Germinal center (tissue), 1 donor: ENCODE data around the gene GNG12.

ENCODE experiments used
- DNase-seq: peaks from one replicate; pipeline ENCODE4 v3.0.0; 2012; ENCODE audit warnings: mixed read lengths, low spot score

GNG12 gene

GRCh38 chr1:67840449-67840848, 7.2 kb upstream of the GNG12 start:
- no peak for DNase-seq

DNA sequence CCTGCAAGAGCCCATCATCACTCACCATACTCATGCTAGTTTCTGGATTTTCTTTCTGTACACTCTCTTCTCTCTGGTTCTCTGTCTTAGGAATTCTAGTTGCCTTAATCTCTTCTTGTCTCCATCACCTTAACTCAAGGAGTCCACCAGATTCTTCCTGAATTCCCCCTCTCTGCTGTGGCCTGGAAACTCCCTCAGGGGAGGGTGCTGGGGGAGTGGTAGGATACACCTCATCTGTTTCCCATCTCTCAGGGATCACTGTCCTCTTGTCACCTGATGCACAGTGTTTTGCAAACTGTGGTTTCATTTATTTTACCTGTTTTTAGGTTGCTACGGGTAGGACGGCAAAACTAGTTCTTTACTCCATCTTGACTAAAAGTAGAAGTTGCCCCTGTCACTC, 6.6 kb upstream of the GNG12 start:
- no peak for DNase-seq

- DNase-seq, result no peak
Observed at GRCh38 chr1:67838180-67838910, 5.1 kb upstream of the GNG12 start.

DNA sequence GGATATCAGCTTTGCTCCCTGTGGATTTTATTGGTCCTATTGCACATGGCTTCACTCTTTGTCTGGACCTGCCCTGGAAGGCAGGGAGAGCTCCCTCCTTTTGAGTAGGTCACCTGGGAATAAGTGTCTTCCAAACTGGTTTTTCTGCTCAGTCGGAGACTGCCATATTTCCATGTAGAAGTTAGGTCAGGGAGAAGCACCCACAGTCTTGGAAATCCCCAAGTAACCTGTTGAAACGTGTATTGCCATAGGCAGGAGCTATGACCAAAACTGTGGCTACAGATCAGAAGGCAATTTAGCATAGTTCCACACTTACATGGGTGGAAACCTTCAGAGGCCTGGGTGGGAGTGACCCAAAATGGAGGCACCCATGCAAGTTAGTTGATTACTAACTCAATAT, 3.5 kb upstream of the GNG12 start:
- no peak for DNase-seq

GRCh38 chr1:67835663-67836452, 2.6 kb upstream of the GNG12 start:
- DNase-seq, result no peak

- DNase-seq, result no peak
Observed at GRCh38 chr1:67834246-67834877, 1.1 kb upstream of the GNG12 start.

DNA sequence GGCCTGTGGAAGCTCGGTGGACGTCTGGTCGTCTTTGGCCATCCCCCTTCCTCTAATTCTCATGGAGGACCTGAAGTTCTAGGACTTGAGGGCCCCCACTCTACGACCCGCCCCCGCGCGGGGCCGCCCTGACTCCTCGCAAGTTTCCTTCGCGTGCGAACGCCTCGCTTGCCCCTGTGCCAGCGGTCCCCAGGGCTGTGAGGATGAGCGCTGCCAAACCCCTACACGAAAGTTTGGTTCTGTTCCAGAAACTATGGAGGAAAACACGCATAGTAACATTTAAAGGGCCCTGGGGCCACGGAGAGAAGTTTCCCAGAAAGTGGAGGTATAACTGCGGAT, 304 bp upstream of the GNG12 start:
- no peak for DNase-seq

DNA sequence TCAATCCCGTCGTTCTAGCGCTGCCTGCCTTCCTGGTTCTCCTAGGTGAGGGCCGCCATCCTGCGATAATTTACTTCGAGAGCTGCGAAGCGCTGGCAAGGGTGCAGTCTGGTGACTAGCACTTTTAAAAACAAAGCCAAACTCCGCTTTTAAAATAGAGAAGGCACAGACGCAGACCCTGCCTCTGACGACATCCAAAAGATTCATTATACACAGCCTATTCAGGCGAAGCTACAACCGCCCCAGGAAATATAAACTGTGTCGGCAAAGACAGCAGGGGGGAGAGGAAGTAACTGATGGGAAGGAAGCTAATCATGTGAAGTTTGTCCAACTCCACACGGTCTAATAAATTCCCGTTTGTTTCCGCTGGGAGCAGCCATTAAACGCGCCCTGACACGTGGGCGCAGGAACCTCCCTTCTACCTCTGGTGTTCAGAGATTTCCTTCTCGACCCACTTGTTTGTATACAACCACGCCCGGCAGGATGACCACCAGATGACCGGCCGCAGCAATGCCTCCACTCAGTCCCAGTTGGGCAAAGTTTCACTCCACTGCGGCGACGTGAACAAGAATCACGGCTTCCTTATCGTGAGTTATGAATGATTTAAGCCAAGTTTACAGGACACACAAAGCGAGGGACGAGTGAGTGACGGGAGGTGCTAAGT, 1.3 kb downstream of the GNG12 start:
- DNase-seq, result peak; percentile 5

- DNase-seq, result no peak
Observed at GRCh38 chr1:67830928-67831830, 2.1 kb downstream of the GNG12 start.

GRCh38 chr1:67830226-67830625, 3.0 kb downstream of the GNG12 start:
- DNase-seq, result no peak

- no peak for DNase-seq
Observed at GRCh38 chr1:67827688-67828087, 5.6 kb downstream of the GNG12 start.

DNA sequence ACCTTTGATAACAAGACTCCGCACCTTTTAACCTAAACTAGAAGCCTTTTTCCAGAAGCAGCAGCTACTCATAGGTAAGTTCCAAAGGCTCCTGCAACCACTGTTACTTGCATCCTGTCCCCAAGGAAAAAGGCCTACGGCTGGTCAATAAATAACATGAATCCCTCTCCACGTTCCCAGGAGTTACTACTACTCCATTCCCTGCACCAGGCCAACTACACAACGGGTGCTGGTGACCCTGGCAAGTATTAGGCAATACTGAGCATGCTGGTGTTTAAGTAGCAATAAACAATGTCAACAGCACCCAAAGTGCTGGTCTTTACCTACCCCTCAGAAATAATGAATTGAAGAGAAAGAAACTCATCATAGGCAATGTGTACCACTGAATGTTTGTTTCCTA, 7.7 kb downstream of the GNG12 start:
- no peak for DNase-seq

DNA sequence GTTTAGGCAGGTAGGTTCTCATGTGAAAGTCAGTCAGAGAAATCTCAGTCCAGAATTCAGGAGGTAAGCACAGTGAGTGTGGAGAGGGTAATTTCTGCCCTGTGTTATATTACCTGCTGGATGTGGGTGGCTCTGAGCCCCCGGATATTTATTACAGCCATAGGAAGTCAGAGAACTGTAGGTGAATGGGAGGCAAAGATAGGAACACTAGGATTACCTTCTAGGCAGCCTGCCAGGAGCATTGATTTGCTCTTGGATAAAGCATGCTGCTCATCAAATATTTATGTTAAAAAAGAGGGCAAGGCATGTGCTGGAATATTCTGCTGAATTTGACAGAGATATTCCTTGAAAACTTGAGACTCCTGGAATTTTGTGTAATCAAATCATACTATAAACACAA, 8.5 kb downstream of the GNG12 start:
- DNase-seq, result no peak

DNA sequence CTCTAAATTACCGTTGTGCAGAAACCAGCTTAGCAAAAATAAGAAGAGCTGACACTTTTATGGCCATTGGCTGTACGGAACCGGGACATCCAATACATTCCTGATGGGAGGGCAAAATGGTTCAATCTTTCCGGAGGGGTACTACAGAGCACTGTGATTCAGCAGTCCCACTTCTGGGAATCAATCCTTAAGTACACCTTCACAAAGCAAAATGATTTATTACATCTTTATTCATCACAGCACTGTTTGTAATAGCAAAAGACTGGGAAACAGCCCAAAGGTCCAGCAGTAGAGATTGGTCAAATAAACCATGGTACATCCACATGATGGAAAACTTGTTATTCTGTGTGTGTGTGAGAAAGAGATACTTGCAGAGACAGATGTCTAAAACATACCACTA, 9.7 kb downstream of the GNG12 start:
- DNase-seq, result no peak

- no peak for DNase-seq
Observed at GRCh38 chr1:67821263-67821662, 12.0 kb downstream of the GNG12 start.

DNA sequence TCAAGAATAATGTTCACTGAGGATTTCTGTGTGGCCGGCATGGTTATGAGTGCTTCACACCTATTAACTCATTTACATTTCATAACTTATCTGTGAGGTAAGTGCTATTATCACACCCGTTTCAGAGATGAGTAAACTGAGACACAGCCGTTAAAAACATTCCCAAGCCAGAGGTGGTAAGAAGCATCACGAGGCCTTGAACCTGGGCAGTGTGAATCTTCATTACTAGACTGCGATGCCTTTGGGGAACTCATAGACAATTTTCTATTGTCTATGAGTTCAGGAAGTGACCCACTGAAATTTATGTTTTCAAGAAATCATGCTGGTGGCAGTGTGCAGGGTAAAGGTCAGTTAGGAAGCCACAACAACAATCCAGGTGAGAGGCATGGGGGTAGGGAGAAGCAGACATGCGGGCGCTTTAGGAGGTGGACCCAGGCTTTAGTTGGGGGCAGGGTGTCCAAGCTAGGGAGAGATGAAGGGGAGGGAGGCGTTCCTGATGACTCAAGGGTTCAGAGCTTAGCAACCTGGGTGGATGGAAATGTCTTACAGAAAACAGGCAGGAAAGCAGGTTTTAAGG, 14.5 kb downstream of the GNG12 start:
- DNase-seq, result no peak

GRCh38 chr1:67818162-67818561, 15.1 kb downstream of the GNG12 start:
- no peak for DNase-seq

DNA sequence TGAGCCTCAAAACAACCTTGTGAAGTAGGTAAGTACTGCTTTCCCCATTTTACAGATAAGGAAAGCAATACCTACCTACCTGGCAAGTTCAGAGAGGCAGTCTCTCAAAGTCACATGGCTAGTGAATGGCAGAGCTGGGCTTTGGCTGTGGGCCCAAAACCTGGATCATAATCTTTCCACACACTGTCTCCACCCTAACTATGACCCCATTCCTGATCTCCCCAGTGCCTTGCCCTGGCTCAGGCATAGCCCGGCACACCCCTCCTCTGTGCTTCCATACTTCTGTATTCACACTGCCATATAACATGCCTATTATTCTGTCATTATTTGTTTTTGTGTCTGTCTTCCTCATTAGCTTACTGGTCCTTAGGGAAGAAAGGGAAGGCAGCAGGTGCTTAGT, 15.9 kb downstream of the GNG12 start:
- no peak for DNase-seq

DNA sequence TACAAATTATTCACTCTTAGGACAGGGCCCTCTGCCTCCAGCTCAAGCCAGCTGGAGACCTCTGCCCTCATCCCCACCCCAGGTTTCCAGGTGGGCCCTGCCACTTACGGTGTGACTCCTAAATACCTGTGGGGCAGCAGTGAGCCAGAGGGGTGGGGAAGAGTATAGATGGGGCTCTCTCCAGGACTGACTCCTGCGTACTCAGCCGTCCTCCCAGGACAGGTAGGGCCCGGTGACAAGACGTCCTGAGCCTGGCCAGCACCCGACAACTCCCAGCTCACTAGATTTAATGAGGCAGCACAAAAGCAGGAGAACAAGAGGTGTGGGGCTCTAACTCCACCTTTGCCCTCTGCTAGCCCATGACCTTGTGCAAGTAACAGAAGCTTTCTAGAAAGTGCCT, 16.8 kb downstream of the GNG12 start:
- DNase-seq, result no peak

DNA sequence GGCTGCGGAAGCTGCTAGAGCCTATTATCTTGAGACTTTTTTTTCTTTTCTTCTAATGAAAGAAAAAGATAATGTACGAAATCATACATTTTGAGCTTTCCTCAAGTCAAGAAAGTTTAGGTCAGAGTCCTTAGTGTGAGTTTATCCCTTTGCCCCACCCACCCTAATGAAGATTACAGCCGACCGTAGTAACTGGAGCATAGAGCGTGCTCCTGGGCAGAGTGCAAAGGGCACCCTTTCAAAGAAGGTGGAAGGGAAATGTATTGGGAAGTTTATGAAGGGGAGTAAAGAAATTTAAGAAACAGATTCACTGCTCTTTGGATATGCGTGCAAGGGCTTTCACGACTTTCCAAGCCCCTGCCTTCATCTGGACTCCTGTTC, 17.2 kb downstream of the GNG12 start:
- no peak for DNase-seq

DNA sequence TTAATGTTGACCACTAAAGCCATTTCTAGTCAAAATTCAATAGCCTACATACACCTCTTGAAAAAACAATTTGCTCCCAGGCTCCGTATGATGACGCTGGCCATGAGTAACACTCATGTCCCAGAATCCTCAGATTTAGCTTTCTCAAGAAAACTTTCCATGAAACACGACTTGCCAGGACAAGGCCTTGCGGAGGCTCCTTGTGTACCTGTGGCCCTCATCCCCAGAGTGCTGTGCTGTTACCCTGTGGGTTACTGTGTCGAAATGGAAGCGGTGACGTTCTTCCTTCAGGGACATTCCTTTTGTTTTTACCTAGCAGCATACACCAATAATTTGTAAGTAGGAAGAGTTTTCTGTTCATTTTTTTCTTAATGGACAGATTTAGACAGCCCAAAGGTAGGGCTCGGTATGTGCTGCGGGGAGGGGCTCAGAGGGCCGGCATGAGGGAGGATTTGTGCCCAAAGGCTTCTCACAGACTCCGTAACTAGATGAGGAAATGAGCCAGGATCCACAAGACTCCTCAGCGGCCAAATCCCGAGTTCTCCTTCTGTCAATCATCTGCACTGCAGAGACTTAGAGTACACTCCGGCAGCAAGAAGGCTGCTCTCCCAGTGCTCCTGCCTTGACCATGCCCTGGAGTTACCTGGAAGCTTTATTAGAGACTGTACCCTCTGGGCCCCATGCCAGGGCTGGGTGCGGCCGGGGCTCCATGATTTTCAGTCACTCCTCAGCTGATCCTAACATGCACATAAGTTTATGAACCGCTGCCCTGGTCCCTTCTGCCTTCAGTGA, 17.8 kb downstream of the GNG12 start:
- no peak for DNase-seq
